Prostate gland (tissue), 2 donors: ENCODE measurements around the gene SLC9A6. TPM values are rescaled to one million over a fixed set of nuclear protein-coding genes. Genes with fewer than 3 reads are reported as not detected.
"Not testable (repeated sequence)": the region's sequence is repeated elsewhere in the genome, so short reads cannot be mapped to it uniquely, and the experiment has no call there.

Experiments
- DNase-seq: peaks from one replicate; pipeline ENCODE4 v3.0.0-alpha.2; 2019; ENCODE audit warnings: low spot score
- H3K27ac ChIP-seq, 2 donors: fragments of 200-600 bp; sonication (generic); 2 replicates each; pipeline ENCODE4 v1.5.1; 2017 to 2019
- H3K27me3 ChIP-seq: fragments of 200-600 bp; sonication (generic); replicated peaks from 2 replicates; pipeline ENCODE4 v1.5.1; 2019; ENCODE audit not compliant: insufficient read depth
- H3K36me3 ChIP-seq, 2 donors: fragments of 200-600 bp; sonication (generic); 1 replicate in 1 of 2; 2 replicates in 1 of 2; pipeline versions ENCODE4 v1.5.1 to v1.8.1; 2017 to 2019
- H3K4me1 ChIP-seq: fragments of 200-600 bp; sonication (generic); replicated peaks from 2 replicates; pipeline ENCODE4 v1.5.1; 2019
- H3K4me3 ChIP-seq, 2 donors: fragments of 200-600 bp; sonication (generic); 2 replicates each; pipeline ENCODE4 v1.5.1; 2017 to 2019
- H3K9me3 ChIP-seq: fragments of 200-600 bp; sonication (generic); 2 replicates; pipeline ENCODE4 v1.5.1; 2017
- POLR2A ChIP-seq: fragments of 450-650 bp; IDR thresholded peaks from one replicate; pipeline ENCODE4 v1.6.1; 2016; ENCODE audit warnings: antibody characterized with exemption, mild to moderate bottlenecking
- POLR2AphosphoS5 ChIP-seq: sonication (generic); formaldehyde crosslinking; IDR thresholded peaks from one replicate; pipeline ENCODE4 v1.6.1; 2017; ENCODE audit warnings: antibody characterized with exemption
- WGBS: methylation state at CpG from one replicate; pipeline ENCODE4 v1.1.5; 2018; 5-methylcytosine and 5-hydroxymethylcytosine counted together
- intact Hi-C: fragments of 100-400 bp; cut with DNase I; formaldehyde crosslinking; loops from one replicate; pipeline ENCODE4 v1.14.2; 2022
- total RNA-seq, 2 donors: library from RNA; depleted of rRNA; stranded (reverse); fragments of >200 nt; gene quantifications; one replicate each; pipeline ENCODE4 v1.1.0, GENCODE V29; 2016
- TF ChIP-seq, protein P1 (sequence below), 4 experiments: fragments of 200-600 bp in 2 of 4; fragments of 450-650 bp in 2 of 4; sonication (generic) in 2 of 4; IDR thresholded peaks; 1 replicate in 3 of 4; 2 replicates in 1 of 4; pipeline ENCODE4 v1.5.1; 2016 to 2019; ENCODE audit warnings: antibody characterized with exemption in 4 of 4, mild to moderate bottlenecking in 2 of 4, moderate library complexity in 2 of 4

Gene SLC9A6
- total RNA-seq, 2 donors from 2014 or later = 7.4 to 14.5 TPM

DNA sequence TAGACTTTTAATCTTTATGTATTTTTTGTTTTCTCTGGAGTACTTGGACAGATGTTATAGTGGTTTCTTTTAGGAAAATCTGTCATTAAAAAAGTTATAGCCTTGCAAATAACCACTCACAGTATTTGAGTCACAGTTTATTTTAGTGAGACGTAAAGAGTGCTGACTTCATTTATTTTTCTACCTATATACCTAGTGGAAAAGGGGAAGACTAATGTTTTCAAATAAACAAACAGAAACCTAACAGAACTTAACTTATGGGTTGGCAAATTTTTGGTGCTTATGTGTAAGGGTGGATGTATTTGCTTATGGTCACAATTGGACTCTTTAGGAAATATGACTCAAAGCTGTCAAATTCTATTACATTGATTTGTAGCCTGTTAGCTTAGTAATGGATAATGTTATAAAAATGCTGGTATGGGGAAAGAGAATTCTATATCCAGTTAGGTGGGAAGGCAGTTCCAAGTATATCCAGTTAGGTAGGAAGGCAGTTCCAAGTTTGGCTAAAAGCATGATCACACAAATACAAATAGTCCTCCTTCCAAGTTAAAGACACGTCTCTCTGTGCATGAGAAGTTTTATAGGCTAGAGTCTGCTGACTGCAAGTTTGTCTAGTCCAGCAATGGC lies 61.9 kb downstream of the SLC9A6 start:
- intact Hi-C loops = no loop called here
- Histone ChIP-seq H3K4me3 (no peak overlapping the region), H3K27ac (no peak overlapping the region), H3K36me3 (no peaks in the 10 kb centered on the region), H3K27me3 (no peaks in the 10 kb centered on the region), H3K4me1 (no peaks in the 10 kb centered on the region), H3K9me3 (no peaks in the 10 kb centered on the region)
- WGBS = 23% methylated on average over 2 of the region's 2 CpGs
- DNase-seq = peak; percentile 30
- peak; percentile 56 for TF ChIP-seq POLR2AphosphoS5
- no peak for TF ChIP-seq POLR2A

DNA sequence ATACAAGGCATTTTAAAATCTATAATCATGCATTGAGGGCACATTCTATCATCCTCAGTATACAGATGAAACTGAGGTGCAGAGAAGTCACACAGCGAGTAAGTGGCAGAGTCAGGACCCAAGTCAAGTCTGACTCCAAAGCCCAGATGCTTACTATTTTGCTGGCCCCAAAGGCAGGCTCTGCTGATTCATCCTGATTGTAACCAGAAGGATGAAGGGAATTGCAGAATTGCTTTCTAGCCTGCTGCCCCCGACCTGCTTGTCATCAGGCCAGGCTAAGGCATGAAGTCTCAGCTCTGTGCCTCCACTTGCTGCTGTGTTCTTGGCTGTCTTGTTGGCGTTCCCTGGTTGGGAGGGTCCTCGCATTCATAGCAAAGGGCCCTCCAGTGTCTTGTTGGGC lies 62.7 kb downstream of the SLC9A6 start:
- WGBS = 100% methylated on average over 1 of the region's 4 CpGs
- Histone ChIP-seq H3K27me3 (no peaks in the 10 kb centered on the region), H3K4me1 (no peaks in the 10 kb centered on the region), H3K9me3 (no peaks in the 10 kb centered on the region), H3K27ac (no peak overlapping the region), H3K4me3 (no peak overlapping the region), H3K36me3 (no peaks in the 10 kb centered on the region)
- TF ChIP-seq POLR2AphosphoS5 = no peak
- TF ChIP-seq POLR2A = no peak
- TF ChIP-seq, protein P1, sequence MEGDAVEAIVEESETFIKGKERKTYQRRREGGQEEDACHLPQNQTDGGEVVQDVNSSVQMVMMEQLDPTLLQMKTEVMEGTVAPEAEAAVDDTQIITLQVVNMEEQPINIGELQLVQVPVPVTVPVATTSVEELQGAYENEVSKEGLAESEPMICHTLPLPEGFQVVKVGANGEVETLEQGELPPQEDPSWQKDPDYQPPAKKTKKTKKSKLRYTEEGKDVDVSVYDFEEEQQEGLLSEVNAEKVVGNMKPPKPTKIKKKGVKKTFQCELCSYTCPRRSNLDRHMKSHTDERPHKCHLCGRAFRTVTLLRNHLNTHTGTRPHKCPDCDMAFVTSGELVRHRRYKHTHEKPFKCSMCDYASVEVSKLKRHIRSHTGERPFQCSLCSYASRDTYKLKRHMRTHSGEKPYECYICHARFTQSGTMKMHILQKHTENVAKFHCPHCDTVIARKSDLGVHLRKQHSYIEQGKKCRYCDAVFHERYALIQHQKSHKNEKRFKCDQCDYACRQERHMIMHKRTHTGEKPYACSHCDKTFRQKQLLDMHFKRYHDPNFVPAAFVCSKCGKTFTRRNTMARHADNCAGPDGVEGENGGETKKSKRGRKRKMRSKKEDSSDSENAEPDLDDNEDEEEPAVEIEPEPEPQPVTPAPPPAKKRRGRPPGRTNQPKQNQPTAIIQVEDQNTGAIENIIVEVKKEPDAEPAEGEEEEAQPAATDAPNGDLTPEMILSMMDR (IDR thresholded peaks at IDR 0.05) = no peak
- intact Hi-C loops = no loop called here
- DNase-seq = no peak

DNA sequence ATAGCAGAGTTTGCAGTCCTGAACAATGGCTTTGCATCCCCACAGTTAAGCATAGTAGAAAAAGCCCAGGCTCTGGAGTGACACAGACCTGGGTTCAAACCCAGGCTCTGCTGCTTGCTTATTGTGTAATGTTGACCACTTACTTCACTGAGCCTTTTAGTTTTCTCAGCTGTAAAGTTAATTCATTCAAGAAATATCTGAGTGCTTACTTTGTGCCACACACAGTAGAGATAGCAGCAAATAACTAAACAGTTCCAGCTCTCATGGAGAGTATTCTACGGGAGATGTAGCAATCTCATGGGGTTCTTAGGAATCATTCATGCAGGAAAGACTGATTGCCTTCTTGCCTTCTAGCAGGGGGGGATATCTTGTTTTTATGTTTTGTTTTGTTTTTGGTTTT lies 63.2 kb downstream of the SLC9A6 start:
- Histone ChIP-seq H3K27ac (no peak overlapping the region), H3K4me3 (no peak overlapping the region), H3K4me1 (no peaks in the 10 kb centered on the region), H3K36me3 (no peaks in the 10 kb centered on the region), H3K27me3 (no peaks in the 10 kb centered on the region), H3K9me3 (no peaks in the 10 kb centered on the region)
- 90% methylated on average over 1 of the region's 1 CpG for WGBS
- DNase-seq = no peak
- intact Hi-C loops = no loop called here
- TF ChIP-seq POLR2AphosphoS5 (no peak), POLR2A (no peak)
- TF ChIP-seq, protein P1 (IDR thresholded peaks at IDR 0.05) = no peak

- Histone ChIP-seq H3K27ac (no peak overlapping the region), H3K9me3 (no peaks in the 10 kb centered on the region), H3K36me3 (no peaks in the 10 kb centered on the region), H3K4me1 (no peaks in the 10 kb centered on the region), H3K4me3 (no peak overlapping the region), H3K27me3 (no peaks in the 10 kb centered on the region)
- no peak for DNase-seq
- TF ChIP-seq POLR2A (no peak), POLR2AphosphoS5 (peak; percentile 12)
- TF ChIP-seq, protein P1 (IDR thresholded peaks at IDR 0.05) = no peak
- 83% methylated on average over 2 of the region's 3 CpGs for whole genome bisulfite sequencing
- intact Hi-C loops = no loop called here
Measured at GRCh38 chrX:136049608-136050007, 64.4 kb downstream of the SLC9A6 start.

GRCh38 chrX:136050875-136051274 lies 65.6 kb downstream of the SLC9A6 start:
- H3K4me1 ChIP-seq, intact Hi-C loops, H3K27me3 ChIP-seq, H3K27ac ChIP-seq, DNase-seq, H3K9me3 ChIP-seq, H3K4me3 ChIP-seq, H3K36me3 ChIP-seq: not testable (repeated sequence)
- WGBS = 95% methylated on average over 9 of the region's 9 CpGs

- no peak for TF ChIP-seq POLR2A
- no peak for TF ChIP-seq POLR2AphosphoS5
- TF ChIP-seq, protein P1 (IDR thresholded peaks at IDR 0.05) = no peak
- no peaks in the 10 kb centered on the region for H3K9me3 ChIP-seq
- no peak overlapping the region for H3K4me3 ChIP-seq
- no peaks in the 10 kb centered on the region for H3K27me3 ChIP-seq
- WGBS = 85% methylated on average over 3 of the region's 3 CpGs
- intact Hi-C loops = no loop called here
- H3K4me1 ChIP-seq = no peaks in the 10 kb centered on the region
- no peak for DNase-seq
- H3K27ac ChIP-seq = no peak overlapping the region
- H3K36me3 ChIP-seq = no peaks in the 10 kb centered on the region
Measured at GRCh38 chrX:136051611-136052010, 66.4 kb downstream of the SLC9A6 start.
